COLO668 (cell line): ENCODE measurements around the gene TMIE.

ENCODE experiments used
- DNase-seq: peaks from one replicate; lab custom pipeline; 2025; ENCODE audit not compliant: unreplicated experiment; lab: John Stamatoyannopoulos, UW

The TMIE gene

GRCh38 chr3:46701181-46701939, at the start of gene TMIE:
Gene TMIE, plus strand, starts transcription at chr3:46701392. Its CDS starts 96 bp downstream, at chr3:46701488.
- DNase-seq = peak; percentile 9

- DNase-seq = no peak
These were observed 45.9 kb upstream of the TMIE start for GRCh38 chr3:46655271-46655670.

- peak; percentile 21 for DNase-seq
These were observed 44.2 kb upstream of the TMIE start for GRCh38 chr3:46656778-46657556.

GRCh38 chr3:46659285-46659684, 41.9 kb upstream of the TMIE start:
- peak; percentile 66 for DNase-seq

- no peak for DNase-seq
These were observed 41.2 kb upstream of the TMIE start for GRCh38 chr3:46660003-46660402.

GRCh38 chr3:46660543-46661523, 40.4 kb upstream of the TMIE start:
- DNase-seq = peak; percentile 9

- DNase-seq = no peak
These were observed 39.1 kb upstream of the TMIE start for GRCh38 chr3:46661776-46662766.

- peak; percentile 27 for DNase-seq
These were observed 38.2 kb upstream of the TMIE start for GRCh38 chr3:46662771-46663551.

GRCh38 chr3:46663591-46664135, 37.5 kb upstream of the TMIE start:
- peak; percentile 71 for DNase-seq

GRCh38 chr3:46664188-46664970, 36.8 kb upstream of the TMIE start:
- DNase-seq = no peak

GRCh38 chr3:46664971-46665762, 36.0 kb upstream of the TMIE start:
- DNase-seq = no peak

GRCh38 chr3:46665763-46666452, 35.3 kb upstream of the TMIE start:
- DNase-seq = peak; percentile 49

GRCh38 chr3:46666453-46666845, 34.7 kb upstream of the TMIE start:
- DNase-seq = no peak

GRCh38 chr3:46667061-46667621, 34.1 kb upstream of the TMIE start:
- no peak for DNase-seq

- DNase-seq = no peak
These were observed 33.5 kb upstream of the TMIE start for GRCh38 chr3:46667657-46668056.

- no peak for DNase-seq
These were observed 33.1 kb upstream of the TMIE start for GRCh38 chr3:46668116-46668515.
